HG03196 (cell line): ENCODE data around the gene CHCHD1.
A peak's percentile ranks its signal among the peaks of the same experiment; 100 is the strongest.
"Not testable (repeated sequence)": the region's sequence is repeated elsewhere in the genome, so short reads cannot be mapped to it uniquely, and the experiment has no call there.

Source experiments
- ATAC-seq: cut with Tn5 transposase; IDR thresholded peaks from one replicate; pipeline ENCODE4 v1.9.1; 2021; ENCODE audit not compliant: unreplicated experiment

Gene CHCHD1

GRCh38 chr10:73781879-73782748 is at the start of gene CHCHD1:
Gene CHCHD1 (plus strand): TSS chr10:73782048. CDS start chr10:73782076, 28 bp downstream.
- peak; percentile 45 for ATAC-seq

GRCh38 chr10:73732426-73732825 is 49.4 kb upstream of the CHCHD1 start:
- no peak for ATAC-seq

- no peak for ATAC-seq
Observed at GRCh38 chr10:73732931-73733623, 48.8 kb upstream of the CHCHD1 start.

- ATAC-seq: no peak
Observed at GRCh38 chr10:73734028-73734720, 47.7 kb upstream of the CHCHD1 start.

GRCh38 chr10:73734796-73735305 is 47.0 kb upstream of the CHCHD1 start:
- no peak for ATAC-seq

- ATAC-seq: not testable (repeated sequence)
Observed at GRCh38 chr10:73740501-73741254, 41.2 kb upstream of the CHCHD1 start.

GRCh38 chr10:73742454-73742734 is 39.5 kb upstream of the CHCHD1 start:
- ATAC-seq: no peak

- no peak for ATAC-seq
Observed at GRCh38 chr10:73743327-73743904, 38.4 kb upstream of the CHCHD1 start.

GRCh38 chr10:73743905-73744663 is 37.8 kb upstream of the CHCHD1 start, which contains the start of gene SEC24C:
Gene SEC24C (plus strand): TSS chr10:73744372. CDS start chr10:73746833, 2,461 bp downstream.
- ATAC-seq: peak; percentile 89

- peak; percentile 29 for ATAC-seq
Observed at GRCh38 chr10:73744664-73744975, 37.2 kb upstream of the CHCHD1 start.

GRCh38 chr10:73746721-73747120 is 35.1 kb upstream of the CHCHD1 start:
- no peak for ATAC-seq

- no peak for ATAC-seq
Observed at GRCh38 chr10:73750819-73751218, 31.0 kb upstream of the CHCHD1 start.

- ATAC-seq: no peak
Observed at GRCh38 chr10:73756183-73756582, 25.7 kb upstream of the CHCHD1 start.

GRCh38 chr10:73758704-73759511 is 22.9 kb upstream of the CHCHD1 start:
- no peak for ATAC-seq

GRCh38 chr10:73759512-73760115 is 22.2 kb upstream of the CHCHD1 start:
- no peak for ATAC-seq

GRCh38 chr10:73761781-73762180 is 20.1 kb upstream of the CHCHD1 start:
- ATAC-seq: no peak

GRCh38 chr10:73762915-73763314 is 18.9 kb upstream of the CHCHD1 start:
- no peak for ATAC-seq

- no peak for ATAC-seq
Observed at GRCh38 chr10:73763343-73763742, 18.5 kb upstream of the CHCHD1 start.

- ATAC-seq: no peak
Observed at GRCh38 chr10:73765066-73765465, 16.8 kb upstream of the CHCHD1 start.
